Measurements from ENCODE around the gene ACTG1. TPM values are rescaled to one million over a fixed set of nuclear protein-coding genes. Genes with fewer than 3 reads are reported as not detected.

The ACTG1 gene
- total and polyA plus RNA-seq, 12 donors = 290 to 1,180 (median 345) TPM

GRCh38 chr17:81481815-81482505 lies 30.6 kb downstream of the ACTG1 start:
- H3K27me3 ChIP-seq = peaks cover 0 to 40% (median 0%) of the 10 kb centered on the region in 7 donors
- H3K4me3 ChIP-seq = peak overlapping the region; percentile 12 to 64 (median 58)
- no peaks in the 10 kb centered on the region for H3K36me3 ChIP-seq
- no peaks in the 10 kb centered on the region for H3K9me3 ChIP-seq
- ATAC-seq = no peak
- WGBS, 2 donors = 71 to 74% methylated on average over 18 of the region's 18 CpGs
- H3K4me1 ChIP-seq = peaks cover 18 to 62% (median 44%) of the 10 kb centered on the region in 9 donors
- DNase-seq = no peak
- TF ChIP-seq CTCF (IDR thresholded peaks at IDR 0.05) = no peak
- intact Hi-C loops (cut with DNase I) = loop anchor here (1.0 to 10.0 kb wide), 13 partner anchors 60 to 337 kb away; partner anchors contain the start of genes BAHCC1 (in 3 of the 10) and SLC38A10 (in 3 of the 10)
- peak overlapping the region in 6 of 10 donors; percentile 35 to 60 (median 58) for H3K27ac ChIP-seq

GRCh38 chr17:81481073-81481799 lies 31.4 kb downstream of the ACTG1 start:
- 8% methylated on average over 67 to 94 of the region's 94 CpGs for WGBS, 2 donors

GRCh38 chr17:81480140-81481072 lies 32.2 kb downstream of the ACTG1 start:
- ATAC-seq = peak in 5 of 8 donors; percentile 15 to 26 (median 25)
- H3K27ac ChIP-seq = peak overlapping the region in 3 of 10 donors; percentile 31 to 60 (median 36)
- peaks cover 18 to 53% (median 39%) of the 10 kb centered on the region in 9 donors for H3K4me1 ChIP-seq
- intact Hi-C loops (cut with DNase I) = loop anchor here in 9 of 10 donors (1.0 to 10.0 kb wide), 12 partner anchors 58 to 336 kb away; partner anchors contain the start of genes SLC38A10 (in 3 of the 9) and BAHCC1 (in 2 of the 9)
- peaks cover 0 to 40% (median 0%) of the 10 kb centered on the region in 7 donors for H3K27me3 ChIP-seq
- 50 to 53% methylated on average over 21 of the region's 21 CpGs for WGBS, 2 donors
- peak overlapping the region in 3 of 10 donors; percentile 56 to 63 (median 58) for H3K4me3 ChIP-seq
- H3K9me3 ChIP-seq = no peaks in the 10 kb centered on the region
- DNase-seq = no peak
- H3K36me3 ChIP-seq = no peaks in the 10 kb centered on the region
- peak in 2 of 9 donors; percentile 2 to 26 for TF ChIP-seq CTCF (IDR thresholded peaks at IDR 0.05)

More at GRCh38 chr17:81481073-81481799, 31.4 kb downstream of the ACTG1 start:
- Histone ChIP-seq H3K9me3 (no peaks in the 10 kb centered on the region), H3K4me3 (peak overlapping the region; percentile 12 to 64 (median 58)), H3K27ac (peak overlapping the region in 7 of 10 donors; percentile 35 to 60 (median 56)), H3K4me1 (peaks cover 18 to 54% (median 39%) of the 10 kb centered on the region in 9 donors), H3K36me3 (no peaks in the 10 kb centered on the region), H3K27me3 (peaks cover 0 to 40% (median 0%) of the 10 kb centered on the region in 7 donors)
- ATAC-seq (peak; percentile 52 to 84 (median 74)), DNase-seq (peak; percentile 72 to 85)
- TF ChIP-seq CTCF (IDR thresholded peaks at IDR 0.05) = no peak
- intact Hi-C loops (cut with DNase I) = loop anchor here in 9 of 10 donors (1.0 to 10.0 kb wide), 12 partner anchors 59 to 336 kb away; partner anchors contain the start of genes SLC38A10 (in 3 of the 9) and BAHCC1 (in 2 of the 9)

Measured in heart right ventricle (tissue), 16 donors.